Measurements from ENCODE around the gene NUBPL.
A peak's percentile ranks its signal among the peaks of the same experiment; 100 is the strongest.
"Not testable (repeated sequence)": the region's sequence is repeated elsewhere in the genome, so short reads cannot be mapped to it uniquely, and the experiment has no call there.

The NUBPL gene

DNA sequence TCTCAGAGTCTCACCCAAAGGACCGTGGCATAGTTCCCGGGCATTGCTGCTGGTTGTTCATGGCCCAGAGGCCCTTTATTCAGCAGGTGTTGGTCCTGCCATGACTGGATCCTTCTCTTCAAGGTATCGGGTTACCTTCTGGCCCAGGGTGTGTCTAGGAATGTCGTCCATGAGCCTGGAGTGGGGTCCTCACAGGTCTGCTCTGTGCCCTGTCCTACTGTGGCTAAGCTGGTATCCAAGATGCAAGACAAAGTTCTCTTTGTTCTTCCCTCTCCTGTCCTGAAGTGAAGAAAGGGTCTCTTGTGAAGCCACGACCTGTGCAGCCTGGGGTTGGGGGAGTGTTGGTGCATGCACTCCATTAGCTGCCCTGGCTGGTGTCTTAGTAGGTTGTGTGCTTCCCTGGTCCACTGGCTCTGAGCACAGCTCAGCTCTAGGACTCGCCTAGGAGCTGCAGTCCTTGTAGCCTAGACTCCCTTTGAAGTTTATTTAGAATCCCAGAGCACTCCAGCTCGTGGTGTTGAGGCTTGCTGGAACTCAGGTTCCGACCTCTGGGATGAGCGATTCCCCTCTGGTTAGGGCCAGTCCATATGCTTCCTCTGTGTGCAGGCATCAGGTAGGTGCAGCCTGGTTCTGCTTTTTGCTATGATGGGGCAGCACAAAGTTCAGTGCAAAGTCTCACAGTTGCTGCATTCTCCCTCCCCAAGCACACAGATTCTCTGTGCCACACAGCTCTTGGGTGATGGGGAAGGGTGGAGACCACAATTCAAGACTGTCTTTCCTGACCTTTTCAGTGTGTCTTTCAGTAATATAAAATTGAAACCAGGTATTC lies 117.4 kb downstream of the NUBPL start:
- DNase-seq, result no peak

DNA sequence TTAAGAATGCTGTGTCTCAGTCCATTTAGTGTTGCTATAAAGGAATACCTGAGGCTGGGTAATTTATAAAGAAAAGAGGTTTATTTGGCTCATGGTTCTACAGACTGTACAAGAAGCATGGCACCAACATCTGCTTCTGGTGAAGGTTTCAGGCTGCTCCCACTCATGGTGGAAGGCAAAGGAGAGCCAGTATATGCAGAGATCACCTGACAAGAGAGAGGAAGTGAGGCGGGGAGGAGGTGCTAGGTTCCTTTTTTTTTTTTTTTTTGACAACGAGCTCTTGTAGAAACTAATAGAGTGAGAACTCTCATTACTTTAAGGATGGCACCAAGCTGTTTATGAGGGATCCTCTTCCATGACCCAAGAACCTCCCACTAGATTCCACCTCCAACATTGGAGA lies 121.6 kb downstream of the NUBPL start:
- no peak for DNase-seq

DNA sequence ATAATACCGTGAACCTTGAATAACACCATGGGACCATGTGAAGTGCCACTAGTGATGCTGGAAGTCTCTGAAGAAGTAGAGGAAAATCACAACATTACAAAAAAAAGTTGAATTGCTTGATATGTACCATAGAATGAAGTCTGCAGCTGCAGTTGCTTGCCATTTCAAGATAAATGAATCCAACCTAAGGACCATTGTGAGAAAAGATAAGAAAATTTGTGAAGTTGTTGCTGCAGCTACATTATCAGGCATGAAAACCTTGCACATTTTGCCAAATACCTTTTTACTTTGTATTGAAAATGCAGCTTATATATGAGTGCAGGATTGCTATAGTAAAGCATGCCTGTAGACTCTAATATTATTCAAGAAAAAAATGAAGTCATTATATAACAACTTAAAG lies 126.5 kb downstream of the NUBPL start:
- DNase-seq, result no peak

DNA sequence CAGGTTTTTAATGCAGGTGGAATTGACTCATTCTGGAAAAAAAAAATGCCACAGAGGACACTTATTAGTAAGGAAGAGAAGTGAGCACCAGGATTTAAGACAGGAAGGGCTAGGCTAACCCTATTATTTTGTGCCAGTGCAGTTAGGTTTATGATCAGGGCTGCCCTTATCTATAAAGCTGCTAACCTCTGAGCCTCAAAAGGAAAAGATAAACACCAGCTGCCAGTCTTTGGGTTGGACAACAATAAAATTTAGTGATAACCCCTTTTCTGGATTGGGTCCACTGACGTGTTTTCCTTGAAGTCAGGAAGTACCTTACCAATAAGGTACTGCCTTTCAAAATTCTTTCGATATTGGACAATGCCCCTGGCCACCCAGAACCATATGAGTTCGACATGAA lies 128.9 kb downstream of the NUBPL start:
- DNase-seq, result no peak

DNA sequence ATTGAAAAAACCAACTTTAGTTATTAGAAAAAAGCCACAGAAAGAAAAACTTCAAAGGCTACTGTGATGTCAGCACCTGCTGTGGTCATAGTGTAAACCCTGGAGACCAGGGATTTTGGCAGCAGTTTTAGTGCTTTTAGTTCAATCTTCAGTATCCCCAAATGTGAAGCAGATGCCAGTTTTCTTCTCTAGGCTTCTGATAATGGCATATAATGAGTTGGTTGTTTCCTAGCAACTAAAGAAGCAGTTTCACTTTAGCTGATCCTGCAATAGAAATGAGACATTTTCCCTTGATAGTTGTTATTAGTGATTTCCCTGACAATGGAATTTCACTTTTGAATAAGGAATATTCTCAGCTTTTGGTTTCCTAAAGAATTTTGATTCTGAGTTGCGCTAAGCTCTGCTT lies 131.2 kb downstream of the NUBPL start:
- DNase-seq, result peak; percentile 76

DNA sequence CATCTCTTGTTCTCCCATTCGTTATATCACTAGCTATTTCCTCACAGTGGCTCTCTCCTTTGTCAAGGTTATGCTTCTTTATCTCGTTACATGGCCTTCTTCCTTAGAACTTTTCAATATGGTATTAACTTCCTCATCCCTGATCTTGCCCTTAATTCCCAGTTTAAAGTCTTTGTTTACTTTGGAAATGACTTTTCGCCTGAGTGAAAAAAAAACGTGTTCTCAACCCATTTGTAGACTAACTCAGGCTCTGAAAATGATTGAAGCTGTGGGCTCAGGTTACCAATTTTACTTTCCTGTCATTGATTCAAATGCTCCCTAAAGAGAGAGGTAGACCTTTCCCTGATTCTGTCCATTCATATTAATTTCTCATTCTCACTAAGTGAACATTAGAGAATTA lies 135.2 kb downstream of the NUBPL start:
- DNase-seq, result peak; percentile 38

DNA sequence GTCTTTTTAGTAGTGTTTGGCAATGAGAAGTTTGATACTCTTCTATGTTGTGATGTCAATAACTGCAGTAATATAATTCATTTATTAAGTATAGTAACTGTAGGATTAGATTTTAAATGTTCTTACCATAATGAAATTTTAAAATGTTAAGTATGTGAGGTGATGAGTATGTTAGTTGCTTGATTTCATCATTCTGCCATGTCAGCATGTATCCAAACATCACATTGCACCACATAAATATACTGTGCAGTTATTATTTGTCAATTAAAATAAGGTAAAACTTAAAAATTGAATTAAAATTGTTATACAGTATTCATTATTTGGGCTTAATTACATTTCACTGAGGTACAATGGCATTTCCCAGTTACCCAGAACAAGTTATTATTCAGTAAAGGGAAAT lies 138.6 kb downstream of the NUBPL start:
- no peak for DNase-seq

DNA sequence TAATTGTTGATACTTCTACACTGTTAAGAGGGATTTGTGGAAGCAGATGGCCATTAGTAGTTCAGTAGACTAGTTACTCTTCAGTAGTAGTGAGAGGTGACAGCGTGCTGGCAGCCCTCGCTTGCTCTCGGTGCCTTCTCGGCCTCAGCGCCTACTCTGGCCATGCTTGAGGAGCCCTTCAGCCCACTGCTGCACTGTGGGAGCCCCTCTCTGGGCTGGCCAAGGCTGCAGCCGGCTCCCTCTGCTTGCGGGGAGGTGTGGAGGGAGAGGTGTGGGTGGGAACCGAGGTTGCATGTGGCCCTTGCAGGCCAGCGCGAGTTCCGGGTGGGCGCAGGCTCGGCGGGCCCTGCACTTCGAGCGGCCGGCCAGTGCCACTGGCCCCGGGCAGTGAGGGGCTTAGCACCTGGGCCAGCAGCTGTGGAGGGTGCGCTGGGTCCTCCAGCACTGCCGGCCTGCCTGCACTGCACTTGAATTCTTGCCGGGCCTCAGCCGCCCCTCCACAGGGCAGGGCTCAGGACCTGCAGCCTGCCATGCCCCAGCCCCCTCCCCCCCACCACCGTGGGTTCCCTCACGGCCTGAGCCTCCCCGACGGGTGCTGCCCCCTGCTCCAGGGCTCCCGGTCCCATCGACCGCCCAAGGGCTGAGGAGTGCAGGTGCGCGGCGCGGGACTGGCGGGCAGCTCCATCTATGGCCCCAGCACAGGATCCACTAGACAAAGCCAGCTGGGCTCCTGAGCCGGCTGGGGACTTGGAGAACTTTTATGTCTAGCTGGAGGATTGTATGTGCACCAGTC lies 139.3 kb downstream of the NUBPL start:
- DNase-seq, result no peak

DNA sequence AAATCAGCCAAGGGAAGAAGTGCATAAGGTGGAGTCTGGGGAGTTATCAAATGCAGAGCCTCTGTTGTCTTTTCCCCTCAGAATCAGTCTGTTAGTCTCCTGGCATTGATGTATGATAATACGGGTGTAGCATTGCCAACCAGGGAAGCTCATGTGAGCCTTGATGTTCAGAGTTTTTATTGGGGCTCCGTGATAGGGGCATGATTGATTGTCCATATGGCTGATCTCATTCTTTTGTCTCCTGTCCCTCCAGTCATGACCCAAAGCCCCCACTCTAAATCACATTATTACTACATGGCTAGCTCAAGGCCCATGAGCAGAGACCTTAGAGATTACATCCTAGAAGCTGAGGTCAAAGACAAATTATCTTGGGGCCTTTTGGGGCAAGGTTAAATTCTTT lies 140.9 kb downstream of the NUBPL start:
- DNase-seq, result no peak

DNA sequence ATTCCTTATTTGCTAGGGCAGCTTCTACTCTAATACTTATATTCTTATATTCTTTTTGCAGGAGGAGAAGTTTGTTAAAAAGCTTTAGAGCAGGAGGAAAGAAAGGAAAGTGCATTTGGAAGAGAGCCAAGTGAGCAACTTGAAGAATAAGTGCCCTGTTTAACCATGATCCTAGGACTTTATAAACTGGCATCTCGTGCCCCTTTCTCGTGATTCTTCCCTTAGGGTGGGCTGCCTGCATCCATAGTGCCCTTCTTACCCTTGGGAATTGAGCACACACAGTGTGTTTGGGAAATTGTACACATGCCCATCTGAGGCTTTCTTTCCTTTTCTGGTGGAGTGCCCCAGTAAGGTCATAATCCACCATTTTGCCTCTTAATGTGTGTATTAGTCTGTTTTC lies 141.9 kb downstream of the NUBPL start:
- DNase-seq, result no peak

DNA sequence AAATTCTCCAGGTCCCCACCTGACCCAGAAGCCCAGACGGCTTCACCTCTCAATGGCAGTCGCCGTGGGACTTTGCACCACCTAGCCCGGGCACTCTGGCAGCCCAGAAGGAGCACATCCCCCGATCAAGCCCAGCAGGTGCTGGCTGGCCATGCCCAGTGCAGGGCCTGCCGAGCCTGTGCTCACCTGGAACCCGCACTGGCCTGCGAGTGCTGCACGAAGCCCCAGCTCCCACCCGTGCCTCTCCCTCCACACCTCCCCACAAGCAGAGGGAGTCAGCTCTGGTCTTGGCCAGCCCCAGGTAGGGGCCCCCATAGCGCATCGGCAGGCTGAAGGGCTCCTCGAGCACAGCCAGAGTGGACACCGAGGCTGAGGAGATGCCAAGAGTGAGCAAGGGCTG lies 144.5 kb downstream of the NUBPL start:
- DNase-seq, result no peak

DNA sequence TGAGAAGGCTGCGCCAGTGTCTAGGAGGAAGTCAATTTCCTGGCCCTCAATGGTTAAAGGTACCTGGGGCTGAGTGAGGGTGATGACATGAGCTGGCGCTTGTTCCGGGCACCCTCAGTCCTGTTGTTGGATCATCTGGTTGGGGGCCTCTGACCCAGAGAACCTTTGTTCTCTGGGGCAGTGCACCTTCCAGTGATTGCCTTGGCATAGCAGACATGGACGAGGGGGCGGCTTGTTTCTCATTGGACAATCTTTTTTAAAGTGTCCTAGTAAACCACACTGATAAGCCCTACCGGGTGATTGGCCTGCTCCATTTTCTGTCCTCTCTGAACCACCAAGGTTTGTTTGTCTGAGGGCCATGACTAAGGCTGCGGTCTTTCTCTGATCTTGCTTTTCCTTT lies 147.5 kb downstream of the NUBPL start:
- not testable (repeated sequence) for DNase-seq

DNA sequence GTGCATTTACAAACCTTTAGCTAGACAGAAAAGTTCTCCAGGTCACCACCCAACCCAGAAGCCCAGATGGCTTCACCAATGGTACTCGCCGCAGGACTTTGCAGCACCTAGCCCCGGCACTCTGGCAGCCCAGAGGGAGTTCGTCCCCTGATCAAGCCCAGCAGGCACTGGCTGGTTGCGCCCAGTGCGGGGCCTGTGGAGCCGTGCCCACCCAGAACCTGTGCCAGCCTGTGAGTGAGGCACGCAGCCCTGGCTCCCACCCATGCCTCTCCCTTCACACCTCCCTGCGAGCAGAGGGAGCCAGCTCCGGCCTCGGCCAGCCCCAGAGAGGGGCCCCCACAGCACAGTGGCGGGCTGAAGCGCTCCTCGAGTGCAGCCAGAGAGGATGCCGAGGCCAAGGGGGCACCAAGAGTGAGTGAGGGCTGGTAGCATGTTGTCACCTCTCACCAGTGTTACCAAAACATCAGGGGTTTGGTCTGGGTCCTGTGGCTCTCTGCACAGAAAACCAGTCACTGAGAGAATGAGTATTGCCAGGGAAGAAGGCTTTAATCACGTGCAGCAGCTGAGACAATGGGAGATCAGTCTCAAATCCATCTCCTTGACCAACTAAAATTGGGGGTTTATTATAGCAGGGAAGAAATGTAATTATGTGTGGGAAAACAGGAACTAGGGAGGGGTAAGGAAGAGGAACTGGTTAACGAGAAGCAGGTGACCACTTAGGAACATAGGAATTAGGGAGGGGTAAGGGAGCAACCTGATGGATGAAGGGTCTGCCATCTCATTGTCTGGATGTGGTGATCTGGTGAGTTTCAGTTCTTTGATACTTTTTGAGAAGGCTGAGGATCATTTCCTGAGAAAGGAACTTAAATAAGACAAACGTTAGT lies 151.3 kb downstream of the NUBPL start:
- no peak for DNase-seq

DNA sequence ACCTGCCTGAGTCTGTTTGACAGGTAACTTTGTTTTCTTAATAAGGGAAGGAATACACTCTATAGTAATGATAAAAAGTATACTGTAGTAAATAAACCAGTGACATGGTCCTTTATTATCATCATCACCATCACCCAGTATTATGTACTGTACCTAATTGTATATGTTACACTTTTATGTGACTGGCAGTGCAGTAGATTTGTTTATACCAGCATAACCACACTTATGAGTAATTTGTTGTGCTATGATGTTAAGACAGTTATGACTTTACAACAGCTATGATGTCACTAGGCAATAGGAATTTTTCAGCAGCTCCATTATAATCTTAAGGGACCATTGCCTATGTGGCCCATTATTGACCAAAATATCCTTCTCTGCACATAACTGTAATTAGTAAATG lies 155.0 kb downstream of the NUBPL start:
- no peak for DNase-seq

DNA sequence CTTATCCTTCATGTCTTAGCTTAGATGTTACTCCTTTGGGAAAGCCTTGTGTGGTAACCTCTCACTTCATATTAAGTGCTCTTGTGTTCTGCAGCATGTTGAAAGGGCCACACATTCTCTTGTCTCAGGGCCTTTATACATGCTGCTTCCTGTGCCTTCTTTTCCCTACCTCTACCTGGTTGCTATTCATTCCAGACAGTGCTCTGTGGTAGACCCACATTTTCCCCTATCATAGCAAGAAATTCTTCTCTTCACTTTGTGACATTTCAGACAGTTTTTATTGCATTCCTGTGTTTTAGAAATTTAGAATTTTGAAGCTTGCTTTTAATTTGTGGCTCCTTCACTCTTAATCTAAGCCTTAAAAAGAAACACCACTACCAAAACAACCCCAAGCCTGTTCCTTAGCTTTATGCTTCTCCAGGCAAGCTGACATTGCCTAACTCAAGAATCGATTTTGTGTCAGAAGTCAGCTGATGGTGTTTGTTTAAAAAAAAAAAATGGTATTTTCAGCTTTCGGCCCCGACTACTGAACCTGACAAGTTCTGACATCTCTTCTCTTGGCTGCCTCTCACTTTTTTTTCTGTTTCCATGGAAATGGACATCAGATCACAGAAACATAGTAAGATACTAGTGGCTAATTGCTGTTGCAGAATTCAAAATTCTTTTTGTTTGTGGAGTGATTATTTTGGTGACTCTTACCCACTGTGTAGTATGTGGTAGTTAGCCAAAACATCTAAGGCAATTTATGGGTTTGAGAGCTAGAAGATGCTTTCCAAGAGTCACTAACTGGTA lies 156.3 kb downstream of the NUBPL start:
- DNase-seq, result peak; percentile 65

DNA sequence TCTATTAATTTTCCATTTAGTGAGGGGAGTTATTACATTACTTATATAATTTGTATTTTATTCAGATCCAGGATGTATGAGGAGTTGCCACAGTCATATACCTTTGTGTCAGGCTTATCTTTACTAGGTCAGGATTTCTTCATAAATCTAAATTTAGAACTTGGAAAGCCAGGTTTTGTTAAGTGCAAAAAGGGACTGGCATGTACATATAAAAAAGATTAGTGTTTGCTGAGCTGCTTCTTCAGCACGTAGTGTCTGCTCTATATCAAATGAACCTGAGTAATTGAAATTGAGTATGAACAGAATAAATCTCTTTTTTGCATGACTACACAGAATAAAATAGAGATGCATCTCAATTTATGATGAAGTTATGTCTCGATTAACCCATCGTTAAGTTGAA lies 157.4 kb downstream of the NUBPL start:
- DNase-seq, result no peak

DNA sequence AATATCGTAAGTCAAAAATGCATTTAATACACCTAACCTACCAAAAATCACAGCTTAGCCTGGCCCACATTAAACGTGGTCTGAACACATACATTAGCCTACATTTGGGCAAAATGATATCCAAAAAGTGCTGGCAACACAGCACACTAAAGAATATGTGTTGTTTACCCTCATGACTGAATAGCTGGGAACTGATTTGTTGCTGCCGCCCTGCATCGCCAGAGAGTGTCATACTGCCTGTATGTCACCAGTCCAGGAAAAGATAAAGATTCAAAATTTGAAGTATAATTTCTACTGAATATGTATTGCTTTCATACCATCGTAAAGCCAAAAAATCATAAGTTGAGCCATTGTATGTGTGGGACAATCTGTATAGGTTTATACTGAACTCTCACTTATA lies 157.8 kb downstream of the NUBPL start:
- DNase-seq, result no peak

DNA sequence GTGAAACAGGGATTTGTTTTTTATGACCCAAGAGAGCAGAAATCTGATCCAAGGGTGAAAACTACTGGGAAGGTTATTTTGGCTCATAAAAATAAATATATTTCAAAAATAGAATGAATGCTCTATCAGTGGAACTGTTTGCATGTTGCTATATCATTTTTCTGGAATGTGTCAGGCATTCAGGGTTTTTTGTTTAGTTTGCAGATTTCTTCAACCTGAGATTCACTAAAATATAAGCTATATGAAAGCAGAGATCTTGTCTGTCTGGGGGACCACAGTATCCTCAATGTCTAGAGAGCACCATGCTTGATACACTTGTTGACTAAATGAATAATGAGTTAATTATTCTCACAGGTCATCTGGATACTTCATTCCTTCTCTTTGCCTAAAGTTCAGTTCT lies 165.1 kb downstream of the NUBPL start:
- DNase-seq, result no peak

DNA sequence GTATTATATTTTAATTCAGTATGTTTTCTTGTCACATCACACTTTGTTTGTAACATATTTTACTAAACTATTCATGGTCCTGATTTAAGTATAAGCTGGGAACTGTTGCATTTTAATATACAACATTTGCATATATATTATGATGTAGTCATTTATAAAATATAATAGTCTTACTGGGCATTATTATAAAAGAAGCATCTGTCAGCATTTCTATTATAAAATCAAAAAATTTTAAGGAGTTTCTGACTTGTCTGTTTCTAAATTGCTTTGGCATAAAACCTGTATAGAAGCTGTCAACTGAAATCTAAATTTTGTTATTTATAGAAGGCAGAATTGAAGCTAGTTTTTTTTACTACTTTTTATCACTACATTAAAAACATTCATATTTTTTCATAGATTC lies 166.6 kb downstream of the NUBPL start:
- no peak for DNase-seq

DNA sequence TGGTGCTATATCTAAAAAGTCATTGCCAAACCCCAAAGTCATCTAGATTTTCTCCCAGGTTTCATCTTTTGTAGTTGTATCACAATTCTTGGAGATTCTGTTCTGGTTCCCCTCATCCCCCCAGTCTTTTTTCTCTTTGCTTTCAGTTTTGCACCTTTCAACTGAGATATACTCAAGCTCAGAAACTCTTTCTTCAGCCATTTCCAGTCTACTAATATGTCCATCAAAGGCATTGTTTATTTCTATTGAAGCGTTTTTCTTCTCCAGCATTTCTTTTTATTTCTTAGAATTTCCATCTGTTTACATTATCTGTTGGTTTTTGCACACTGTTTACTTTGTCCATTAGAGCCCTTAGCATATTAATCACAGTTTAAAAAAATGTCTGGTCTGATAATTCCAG lies 179.5 kb downstream of the NUBPL start:
- DNase-seq, result no peak

DNA sequence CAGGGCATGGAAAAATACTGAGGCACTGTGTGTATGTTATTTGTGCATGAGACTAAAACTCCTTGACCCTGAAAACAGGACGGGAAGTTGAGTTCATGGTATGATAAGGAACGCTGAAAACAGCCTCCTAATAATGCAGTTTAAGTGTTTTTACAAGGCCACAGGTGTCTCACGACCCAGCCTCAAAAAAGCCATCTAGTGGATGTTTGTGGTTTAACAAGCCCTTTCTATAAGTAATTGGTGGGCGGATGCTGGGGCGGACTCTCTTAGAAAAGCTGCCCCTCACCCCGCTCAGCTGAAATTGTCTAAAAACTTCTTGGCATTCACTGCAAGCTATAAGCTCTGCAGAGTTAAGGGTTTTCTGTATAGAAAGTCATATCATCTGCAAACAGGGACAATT lies 184.5 kb downstream of the NUBPL start:
- no peak for DNase-seq

DNA sequence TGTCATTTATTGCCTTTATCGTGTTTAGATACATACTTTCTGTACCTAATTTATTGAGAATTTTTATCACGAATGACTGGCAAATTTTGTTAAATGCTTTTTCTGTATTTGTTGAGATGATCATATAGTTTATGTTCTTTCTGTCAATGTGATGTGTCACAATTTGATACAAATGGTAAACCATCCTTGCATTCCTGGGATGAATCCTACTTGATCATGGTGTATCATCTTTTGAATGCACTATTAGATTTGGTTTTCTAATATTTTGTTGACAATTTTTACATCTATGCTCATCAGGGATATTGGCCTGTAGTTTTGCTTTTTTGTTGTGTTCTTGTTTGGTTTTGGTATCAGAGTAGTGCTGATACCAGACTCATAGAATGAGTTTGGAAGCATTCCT lies 185.1 kb downstream of the NUBPL start:
- DNase-seq, result no peak

DNA sequence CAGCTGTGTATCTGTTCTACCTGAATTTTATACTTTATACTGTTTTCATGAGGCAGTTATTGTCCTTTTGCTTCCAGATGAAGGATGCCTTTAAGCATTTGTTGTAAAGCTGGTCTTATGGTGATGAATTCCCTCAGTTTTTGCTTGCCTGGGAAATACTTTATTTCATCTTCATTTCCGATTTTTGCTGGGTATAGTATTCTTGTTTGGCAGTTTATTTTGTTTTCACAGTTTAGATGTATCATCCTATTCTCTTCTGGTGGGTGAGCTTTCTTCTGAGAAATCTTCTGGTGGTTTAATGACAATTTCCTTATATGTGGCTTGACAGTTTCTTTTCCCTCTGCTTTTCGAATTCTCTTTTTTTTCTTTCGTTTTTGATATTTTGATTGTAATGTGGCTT lies 188.1 kb downstream of the NUBPL start:
- DNase-seq, result no peak

All from NCI-H2171 treated with DMSO at 0.1 percent for 48 hours (cell line).